Spinal cord (tissue), 10 donors: ENCODE data around the gene SOWAHD. TPM values are rescaled to one million over a fixed set of nuclear protein-coding genes. Genes with fewer than 3 reads are reported as not detected.
"Not testable (repeated sequence)": the region's sequence is repeated elsewhere in the genome, so short reads cannot be mapped to it uniquely, and the experiment has no call there.

Experiments
- DNase-seq, 6 donors: peaks; one replicate each; pipeline versions ENCODE4 v3.0.0 to v3.0.0-alpha.2; 2013 to 2015; ENCODE audit warnings: low spot score in 6 of 6, low read depth in 4 of 6
- H3K27ac ChIP-seq: one replicate; pipeline ENCODE4 v1.5.1; 2013; ENCODE audit warnings: low read depth, low read length, control low read depth
- H3K27me3 ChIP-seq: one replicate; pipeline ENCODE4 v1.6.1; 2013; ENCODE audit warnings: low read length; ENCODE audit not compliant: control insufficient read depth, insufficient read depth
- H3K36me3 ChIP-seq: one replicate; pipeline ENCODE4 v1.6.1; 2013; ENCODE audit warnings: low read length; ENCODE audit not compliant: control insufficient read depth, insufficient read depth
- H3K4me1 ChIP-seq: one replicate; pipeline ENCODE4 v1.6.1; 2013; ENCODE audit warnings: low read length; ENCODE audit not compliant: control insufficient read depth, insufficient read depth
- H3K4me3 ChIP-seq: one replicate; pipeline ENCODE4 v1.5.1; 2013; ENCODE audit warnings: low read depth, low read length, control low read depth
- H3K9me3 ChIP-seq: one replicate; pipeline ENCODE4 v1.6.1; 2013; ENCODE audit warnings: low read length; ENCODE audit not compliant: control insufficient read depth, insufficient read depth
- WGBS: methylation state at CpG from one replicate; pipeline ENCODE4 v1.1.5; 2013; ENCODE audit warnings: missing lambda C conversion rate; ENCODE audit not compliant: insufficient coverage; 5-methylcytosine and 5-hydroxymethylcytosine counted together
- polyA plus RNA-seq, 2 donors: library from polyadenylated mRNA; unstranded; fragments of 120-200 nt; gene quantifications; one replicate each; pipeline ENCODE4 v1.2.1, GENCODE V29; 2013; ENCODE audit not compliant: insufficient read length in 2 of 2
- total RNA-seq, 2 donors: library from RNA; depleted of rRNA in 1 of 2; stranded (reverse); fragments of 120-200 nt in 1 of 2; fragments of >200 nt in 1 of 2; gene quantifications; one replicate each; pipeline versions ENCODE4 v1.2.3 to v1.2.4, GENCODE V29; 2013 to 2014
- donor health status: healthy.

Gene SOWAHD
- total and polyA plus RNA-seq, 4 donors: 0.50 to 1.7 (median 0.97) TPM

DNA sequence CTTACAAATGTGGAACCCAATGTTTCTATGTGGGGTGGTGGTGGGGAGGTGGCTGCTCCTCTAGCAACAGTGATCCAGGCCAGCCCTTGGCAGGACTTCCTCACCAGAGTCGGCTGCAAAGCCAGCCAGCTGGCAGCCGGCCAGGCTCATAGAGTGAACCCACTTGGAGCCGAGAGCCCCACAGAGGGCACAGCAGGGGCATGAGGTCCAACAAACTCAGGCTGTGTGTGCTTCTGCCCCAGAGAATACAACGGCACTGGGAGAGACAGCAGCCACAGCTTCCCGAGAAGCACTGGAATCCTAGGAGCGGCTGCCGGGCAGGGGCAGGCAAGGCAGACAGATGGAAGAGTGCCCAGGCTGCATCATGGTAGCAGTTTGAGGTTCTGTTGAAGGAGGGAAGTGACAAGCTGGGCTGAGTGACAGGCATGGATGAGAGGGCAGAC is 23.5 kb upstream of the SOWAHD start:
- Histone ChIP-seq H3K27me3 (no peaks in the 10 kb centered on the region), H3K4me3 (no peak overlapping the region), H3K27ac (no peak overlapping the region), H3K36me3 (no peaks in the 10 kb centered on the region), H3K9me3 (no peaks in the 10 kb centered on the region), H3K4me1 (peaks cover 26% of the 10 kb centered on the region)
- DNase-seq: peak in 2 of 6 donors; percentile 54 to 76
- WGBS: 42% methylated on average over 7 of the region's 7 CpGs

DNA sequence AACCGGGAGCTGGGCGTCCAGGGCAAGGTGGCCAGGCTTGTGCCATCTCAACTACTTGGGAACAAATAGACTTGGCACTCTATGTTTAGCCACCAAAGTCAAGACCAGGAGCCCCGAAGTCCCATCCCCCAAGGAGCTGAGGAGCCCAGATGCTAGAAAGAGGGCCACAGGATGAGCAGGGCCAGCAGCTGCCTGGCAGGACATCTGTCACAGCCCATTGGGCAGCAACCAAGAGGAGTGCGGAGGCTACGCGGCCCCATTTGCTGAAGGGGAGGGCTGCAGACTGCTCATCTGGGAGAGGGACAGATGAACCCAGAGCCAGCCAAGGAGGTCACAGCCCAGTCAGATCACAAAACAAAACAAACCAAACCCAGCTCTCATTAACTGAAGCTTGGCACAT is 22.9 kb upstream of the SOWAHD start:
- no peaks in the 10 kb centered on the region for H3K36me3 ChIP-seq
- H3K4me3 ChIP-seq: no peak overlapping the region
- H3K9me3 ChIP-seq: no peaks in the 10 kb centered on the region
- H3K4me1 ChIP-seq: peaks cover 26% of the 10 kb centered on the region
- DNase-seq: peak in 2 of 6 donors; percentile 16 to 33
- H3K27me3 ChIP-seq: no peaks in the 10 kb centered on the region
- WGBS: 46% methylated on average over 3 of the region's 6 CpGs
- H3K27ac ChIP-seq: no peak overlapping the region

DNA sequence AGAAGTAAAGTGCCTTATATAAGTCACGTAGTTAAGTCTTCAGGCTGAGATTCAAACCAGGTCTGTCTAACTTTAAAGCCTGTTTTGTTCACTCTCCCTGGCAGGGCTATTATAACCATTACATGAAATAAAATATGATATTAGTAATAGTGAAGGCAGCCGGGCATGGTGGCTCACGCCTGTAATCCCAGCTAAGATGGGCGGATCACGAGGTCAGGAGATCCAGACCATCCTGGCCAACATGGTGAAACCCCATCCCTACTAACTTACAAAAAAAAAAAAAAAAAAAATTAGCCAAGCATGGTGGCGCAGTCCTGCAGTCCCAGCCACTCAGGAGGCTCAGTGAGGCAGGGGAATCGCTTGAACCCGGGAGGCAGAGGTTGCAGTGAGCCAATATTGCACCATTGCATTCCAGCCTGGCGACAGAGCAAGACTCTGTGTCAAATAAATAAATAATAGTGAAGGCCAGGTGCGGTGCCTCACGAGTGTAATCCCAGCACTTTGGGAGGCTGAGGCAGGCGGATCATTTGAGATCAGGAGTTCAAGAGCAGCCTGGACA is 22.1 kb upstream of the SOWAHD start:
- Histone ChIP-seq H3K27me3 (no peaks in the 10 kb centered on the region), H3K4me3 (no peak overlapping the region), H3K27ac (no peak overlapping the region), H3K36me3 (no peaks in the 10 kb centered on the region), H3K4me1 (peaks cover 26% of the 10 kb centered on the region), H3K9me3 (no peaks in the 10 kb centered on the region)
- DNase-seq: no peak
- 76% methylated on average over 6 of the region's 12 CpGs for WGBS

DNA sequence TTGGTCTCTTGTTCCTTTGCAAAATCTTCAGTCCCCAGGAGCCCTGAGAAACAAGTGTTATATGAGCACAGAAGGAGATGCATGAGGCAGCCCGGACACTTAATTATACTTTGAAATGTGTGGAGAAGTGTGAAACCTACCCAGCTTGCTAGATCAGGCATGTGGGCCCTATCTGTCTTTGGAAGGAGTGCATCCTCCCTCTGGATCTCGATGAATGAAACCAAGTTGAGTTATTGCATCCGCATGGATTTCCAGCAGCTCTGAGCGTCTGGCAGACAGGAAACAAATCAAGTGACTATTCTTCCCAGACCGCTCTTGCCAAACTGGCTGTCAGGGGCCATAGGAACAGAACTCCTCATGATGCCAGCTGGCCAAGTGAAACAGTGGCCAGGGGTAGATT is 19.6 kb upstream of the SOWAHD start:
- Histone ChIP-seq H3K27me3 (no peaks in the 10 kb centered on the region), H3K36me3 (no peaks in the 10 kb centered on the region), H3K4me1 (peaks cover 26% of the 10 kb centered on the region), H3K27ac (no peak overlapping the region), H3K4me3 (no peak overlapping the region), H3K9me3 (no peaks in the 10 kb centered on the region)
- 53% methylated on average over 5 of the region's 5 CpGs for WGBS
- DNase-seq: peak in 2 of 6 donors; percentile 71 to 81

DNA sequence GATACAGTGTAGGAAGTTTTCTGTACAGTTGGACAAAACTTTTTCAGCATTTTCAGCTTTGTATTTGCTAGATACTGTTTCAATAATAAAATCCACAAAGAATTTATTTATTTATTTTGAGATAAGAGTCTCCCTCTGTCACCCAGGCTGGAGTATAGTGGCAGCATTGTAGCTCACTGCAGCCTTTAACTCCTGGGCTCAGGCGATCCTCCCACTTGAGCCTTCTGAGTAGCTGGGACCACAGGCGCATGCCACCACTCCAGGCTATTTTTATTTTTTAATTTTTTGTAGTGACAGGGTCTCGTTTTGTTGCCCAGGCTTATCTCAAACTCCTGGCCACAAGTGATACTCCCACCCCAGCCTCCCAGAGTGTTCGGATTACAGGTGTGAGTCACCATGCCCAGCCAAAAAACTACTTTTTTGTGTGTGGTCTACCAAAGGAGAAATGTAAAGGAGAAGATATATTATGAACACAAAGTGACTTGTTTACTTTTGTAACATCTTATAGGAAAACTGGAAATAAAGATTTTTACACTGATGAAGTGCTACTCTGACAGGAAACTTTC is 13.0 kb upstream of the SOWAHD start:
- no CpG with 5 or more reads among the region's 4 CpGs for WGBS
- DNase-seq: no peak
- no peaks in the 10 kb centered on the region for H3K9me3 ChIP-seq
- H3K27ac ChIP-seq: no peak overlapping the region
- no peak overlapping the region for H3K4me3 ChIP-seq
- H3K27me3 ChIP-seq: no peaks in the 10 kb centered on the region
- no peaks in the 10 kb centered on the region for H3K36me3 ChIP-seq
- no peaks in the 10 kb centered on the region for H3K4me1 ChIP-seq

DNA sequence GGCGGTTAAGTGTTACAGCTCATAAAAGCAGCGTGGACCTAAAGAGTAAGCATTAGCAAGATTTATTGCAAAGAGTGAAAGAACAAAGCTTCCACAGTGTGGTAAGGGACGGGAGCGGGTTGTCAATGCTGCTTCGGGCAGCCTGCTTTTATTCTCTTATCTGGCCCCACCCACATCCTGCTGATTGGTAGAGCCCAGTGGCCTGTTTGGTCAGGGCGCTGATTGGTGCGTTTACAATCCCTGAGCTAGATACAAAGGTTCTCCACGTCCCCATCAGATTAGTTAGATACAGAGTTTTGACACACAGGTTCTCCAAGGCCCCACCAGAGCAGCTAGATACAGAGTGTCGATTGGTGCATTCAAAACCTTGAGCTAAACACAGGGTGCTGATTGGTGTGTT is 8.3 kb upstream of the SOWAHD start:
- not testable (repeated sequence) for H3K4me3 ChIP-seq, H3K27me3 ChIP-seq, H3K27ac ChIP-seq, H3K9me3 ChIP-seq, H3K4me1 ChIP-seq, DNase-seq, H3K36me3 ChIP-seq
- 49% methylated on average over 4 of the region's 9 CpGs for WGBS

DNA sequence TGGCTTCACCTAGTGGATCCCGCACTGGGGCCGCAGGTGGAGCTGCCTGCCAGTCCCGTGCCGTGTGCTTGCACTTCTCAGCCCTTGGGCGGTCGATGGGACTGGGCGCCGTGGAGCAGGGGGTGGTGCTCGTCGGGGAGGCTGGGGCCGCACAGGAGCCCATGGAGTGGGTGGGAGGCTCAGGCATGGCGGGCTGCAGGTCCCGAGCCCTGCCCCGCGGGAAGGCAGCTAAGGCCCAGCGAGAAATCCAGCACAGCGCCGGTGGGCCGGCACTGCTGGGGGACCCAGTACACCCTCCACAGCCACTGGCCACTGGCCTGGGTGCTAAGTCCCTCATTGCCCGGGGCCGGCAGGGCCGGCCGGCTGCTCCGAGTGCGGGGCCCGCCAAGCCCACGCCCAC is 7.6 kb upstream of the SOWAHD start:
- DNase-seq, H3K27ac ChIP-seq, H3K9me3 ChIP-seq, H3K36me3 ChIP-seq, H3K4me3 ChIP-seq, H3K4me1 ChIP-seq, H3K27me3 ChIP-seq: not testable (repeated sequence)
- WGBS: 93% methylated on average over 10 of the region's 27 CpGs

DNA sequence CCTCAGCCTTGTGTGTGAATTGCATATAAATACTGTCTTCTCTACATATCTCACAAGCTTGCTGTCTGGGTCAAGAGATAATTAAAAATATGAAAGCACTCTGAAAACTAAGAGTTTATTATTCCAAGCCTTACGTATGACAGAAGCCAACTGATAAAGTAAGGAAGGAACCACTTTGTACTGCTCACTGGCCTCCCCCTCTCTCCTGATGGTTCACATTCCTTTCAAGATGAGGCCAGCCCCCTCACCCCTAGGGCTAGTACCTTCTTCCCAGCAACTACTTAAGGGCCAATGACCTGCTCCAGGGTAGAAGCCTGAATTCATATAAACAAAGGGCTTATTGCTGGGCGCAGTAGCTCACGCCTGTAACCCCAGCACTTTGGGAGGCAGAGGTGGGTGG is 5.4 kb upstream of the SOWAHD start:
- no peaks in the 10 kb centered on the region for H3K36me3 ChIP-seq
- no peak for DNase-seq
- no peaks in the 10 kb centered on the region for H3K27me3 ChIP-seq
- H3K4me1 ChIP-seq: peaks cover 2% of the 10 kb centered on the region
- no peak overlapping the region for H3K27ac ChIP-seq
- no peaks in the 10 kb centered on the region for H3K9me3 ChIP-seq
- WGBS: no CpG with 5 or more reads among the region's 3 CpGs
- no peak overlapping the region for H3K4me3 ChIP-seq

DNA sequence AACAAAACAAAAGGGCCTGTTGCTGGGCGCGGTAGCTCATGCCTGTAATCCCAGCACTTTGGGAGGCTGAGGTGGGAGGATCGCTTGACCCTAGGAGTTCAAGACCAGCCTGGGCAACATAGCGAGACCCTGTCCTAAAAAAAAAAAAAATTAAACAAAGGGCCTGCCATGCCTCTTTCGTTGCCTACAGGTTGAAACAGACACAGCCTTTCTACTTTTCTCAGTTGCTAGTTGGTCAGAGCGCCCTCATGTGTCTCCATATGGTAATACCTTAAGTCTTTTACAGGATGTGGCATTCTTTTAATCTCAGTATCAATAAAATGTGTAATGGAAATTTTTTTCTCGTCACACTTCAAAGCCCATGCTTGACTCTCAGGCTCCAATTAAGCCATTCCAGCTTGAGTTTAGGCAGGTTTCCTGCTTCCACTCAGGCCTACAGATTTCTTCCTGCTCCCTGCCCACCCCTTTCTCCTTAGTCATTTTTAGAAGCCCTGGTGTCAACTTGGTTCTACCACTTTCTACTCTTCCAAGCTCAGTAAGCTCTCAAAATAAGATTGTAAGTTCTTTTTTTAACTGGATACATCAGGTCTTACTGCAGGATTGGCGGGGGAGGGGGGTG is 4.6 kb upstream of the SOWAHD start:
- H3K27ac ChIP-seq: no peak overlapping the region
- peaks cover 8% of the 10 kb centered on the region for H3K4me1 ChIP-seq
- WGBS: 52% methylated on average over 3 of the region's 8 CpGs
- H3K9me3 ChIP-seq: no peaks in the 10 kb centered on the region
- peak in 2 of 6 donors; percentile 21 to 66 for DNase-seq
- no peaks in the 10 kb centered on the region for H3K27me3 ChIP-seq
- H3K36me3 ChIP-seq: no peaks in the 10 kb centered on the region
- H3K4me3 ChIP-seq: no peak overlapping the region

DNA sequence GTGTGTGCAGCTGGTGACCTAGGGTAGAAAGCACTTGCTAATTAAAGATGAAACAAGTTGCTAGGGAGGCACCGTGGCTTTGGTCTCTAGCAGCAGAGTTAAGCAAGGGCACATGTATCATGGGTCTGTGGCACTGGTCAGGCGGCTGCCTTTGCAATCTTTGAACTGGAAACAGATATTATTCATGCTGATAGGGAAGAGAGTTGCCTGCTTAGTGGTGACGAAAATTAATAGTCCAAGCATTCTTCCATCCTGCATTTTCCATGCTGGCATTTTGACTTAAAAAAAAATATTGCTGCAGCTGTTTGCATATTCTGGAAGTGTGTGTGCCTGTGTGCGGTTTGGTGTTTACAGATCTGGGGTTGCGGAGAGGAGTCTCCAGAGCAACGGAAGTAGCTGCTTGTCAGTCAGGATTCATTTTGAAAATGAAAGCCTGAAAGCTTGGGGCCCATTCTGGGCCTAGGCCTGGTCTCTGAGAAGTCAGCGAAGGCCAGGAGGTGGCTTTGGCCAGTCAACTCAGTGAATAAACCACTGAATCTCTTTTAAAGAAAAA is 2.3 kb upstream of the SOWAHD start:
- Histone ChIP-seq H3K27me3 (peaks cover 14% of the 10 kb centered on the region), H3K4me3 (no peak overlapping the region), H3K9me3 (no peaks in the 10 kb centered on the region), H3K27ac (no peak overlapping the region), H3K4me1 (peaks cover 15% of the 10 kb centered on the region), H3K36me3 (no peaks in the 10 kb centered on the region)
- no peak for DNase-seq
- WGBS: 59% methylated on average over 5 of the region's 7 CpGs
